ENCODE data around the gene KIRREL3.

GRCh38 chr11:126431401-126432064 is 569.0 kb downstream of the KIRREL3 start:
- TF ChIP-seq GATA2 (IDR thresholded peaks at IDR 0.05; ENCODE audit: low read depth, low read length) (no peak), GATA3 (IDR thresholded peaks at IDR 0.05; ENCODE audit: low read depth, low read length) (no peak)
